ENCODE data around the gene PSMB3.

GRCh38 chr17:38786372-38786771 lies 33.8 kb downstream of the PSMB3 start:
- TF ChIP-seq, protein P1, sequence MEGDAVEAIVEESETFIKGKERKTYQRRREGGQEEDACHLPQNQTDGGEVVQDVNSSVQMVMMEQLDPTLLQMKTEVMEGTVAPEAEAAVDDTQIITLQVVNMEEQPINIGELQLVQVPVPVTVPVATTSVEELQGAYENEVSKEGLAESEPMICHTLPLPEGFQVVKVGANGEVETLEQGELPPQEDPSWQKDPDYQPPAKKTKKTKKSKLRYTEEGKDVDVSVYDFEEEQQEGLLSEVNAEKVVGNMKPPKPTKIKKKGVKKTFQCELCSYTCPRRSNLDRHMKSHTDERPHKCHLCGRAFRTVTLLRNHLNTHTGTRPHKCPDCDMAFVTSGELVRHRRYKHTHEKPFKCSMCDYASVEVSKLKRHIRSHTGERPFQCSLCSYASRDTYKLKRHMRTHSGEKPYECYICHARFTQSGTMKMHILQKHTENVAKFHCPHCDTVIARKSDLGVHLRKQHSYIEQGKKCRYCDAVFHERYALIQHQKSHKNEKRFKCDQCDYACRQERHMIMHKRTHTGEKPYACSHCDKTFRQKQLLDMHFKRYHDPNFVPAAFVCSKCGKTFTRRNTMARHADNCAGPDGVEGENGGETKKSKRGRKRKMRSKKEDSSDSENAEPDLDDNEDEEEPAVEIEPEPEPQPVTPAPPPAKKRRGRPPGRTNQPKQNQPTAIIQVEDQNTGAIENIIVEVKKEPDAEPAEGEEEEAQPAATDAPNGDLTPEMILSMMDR (IDR thresholded peaks at IDR 0.05; ENCODE audit: low read length), result no peak
- TF ChIP-seq EZH2 (IDR thresholded peaks at IDR 0.05; ENCODE audit: borderline replicate concordance, low read length), result no peak

Measured in OCI-LY1 (cell line).